ENCODE data around the gene GK.

DNA sequence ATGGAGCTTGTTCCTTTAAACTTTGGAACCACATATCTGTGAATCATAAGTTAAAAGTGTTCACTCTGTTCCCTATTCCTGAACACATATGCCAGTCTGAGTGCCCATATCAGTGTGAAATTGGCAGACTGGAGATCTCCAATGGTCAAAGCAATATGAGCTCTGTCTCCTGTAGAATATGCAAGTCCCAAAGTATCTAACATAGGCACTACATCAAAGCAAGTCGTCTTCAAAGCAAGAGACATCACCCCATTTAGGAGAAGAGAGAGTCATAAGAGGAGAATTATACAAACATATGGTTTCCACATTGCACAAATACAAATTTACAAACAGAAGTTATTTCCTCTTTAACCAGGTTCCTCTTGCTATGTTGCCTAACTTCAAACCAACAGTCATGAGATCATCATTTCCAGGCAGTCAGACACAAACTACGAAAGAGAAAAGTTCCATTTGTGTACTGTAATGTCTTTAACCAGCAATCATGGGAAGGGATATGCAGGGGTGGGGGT lies 9.9 kb upstream of the GK start:
- TF ChIP-seq TAF1 (IDR thresholded peaks at IDR 0.05; ENCODE audit: borderline replicate concordance, insufficient read depth, low read length) (no peak), POLR2AphosphoS5 (IDR thresholded peaks at IDR 0.05; ENCODE audit: low read depth, low read length) (no peak), FOXP2 (optimal IDR thresholded peaks at IDR 0.05; ENCODE audit: borderline replicate concordance, extremely low read depth, extremely low read length, insufficient read depth) (no peak), SIN3A (IDR thresholded peaks at IDR 0.05; ENCODE audit: borderline replicate concordance, insufficient read depth, low read length) (no peak)
- TF ChIP-seq, protein P1, sequence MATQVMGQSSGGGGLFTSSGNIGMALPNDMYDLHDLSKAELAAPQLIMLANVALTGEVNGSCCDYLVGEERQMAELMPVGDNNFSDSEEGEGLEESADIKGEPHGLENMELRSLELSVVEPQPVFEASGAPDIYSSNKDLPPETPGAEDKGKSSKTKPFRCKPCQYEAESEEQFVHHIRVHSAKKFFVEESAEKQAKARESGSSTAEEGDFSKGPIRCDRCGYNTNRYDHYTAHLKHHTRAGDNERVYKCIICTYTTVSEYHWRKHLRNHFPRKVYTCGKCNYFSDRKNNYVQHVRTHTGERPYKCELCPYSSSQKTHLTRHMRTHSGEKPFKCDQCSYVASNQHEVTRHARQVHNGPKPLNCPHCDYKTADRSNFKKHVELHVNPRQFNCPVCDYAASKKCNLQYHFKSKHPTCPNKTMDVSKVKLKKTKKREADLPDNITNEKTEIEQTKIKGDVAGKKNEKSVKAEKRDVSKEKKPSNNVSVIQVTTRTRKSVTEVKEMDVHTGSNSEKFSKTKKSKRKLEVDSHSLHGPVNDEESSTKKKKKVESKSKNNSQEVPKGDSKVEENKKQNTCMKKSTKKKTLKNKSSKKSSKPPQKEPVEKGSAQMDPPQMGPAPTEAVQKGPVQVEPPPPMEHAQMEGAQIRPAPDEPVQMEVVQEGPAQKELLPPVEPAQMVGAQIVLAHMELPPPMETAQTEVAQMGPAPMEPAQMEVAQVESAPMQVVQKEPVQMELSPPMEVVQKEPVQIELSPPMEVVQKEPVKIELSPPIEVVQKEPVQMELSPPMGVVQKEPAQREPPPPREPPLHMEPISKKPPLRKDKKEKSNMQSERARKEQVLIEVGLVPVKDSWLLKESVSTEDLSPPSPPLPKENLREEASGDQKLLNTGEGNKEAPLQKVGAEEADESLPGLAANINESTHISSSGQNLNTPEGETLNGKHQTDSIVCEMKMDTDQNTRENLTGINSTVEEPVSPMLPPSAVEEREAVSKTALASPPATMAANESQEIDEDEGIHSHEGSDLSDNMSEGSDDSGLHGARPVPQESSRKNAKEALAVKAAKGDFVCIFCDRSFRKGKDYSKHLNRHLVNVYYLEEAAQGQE (IDR thresholded peaks at IDR 0.05; ENCODE audit: insufficient read depth in 1 of 2, low read depth in 2 of 2, low read length in 2 of 2) = no peak

All from PFSK-1 (cell line).